ENCODE measurements around the gene ZSWIM3.

- TF ChIP-seq CTCF (conservative IDR thresholded peaks at IDR 0.05): no peak
- no peak for TF ChIP-seq ZFX (IDR thresholded peaks at IDR 0.05)
These were observed 52.6 kb downstream of the ZSWIM3 start for GRCh38 chr20:45909817-45910669.

Measured in C4-2B (cell line).